Astrocyte (in vitro differentiated cells and primary cell): Measurements from ENCODE around the gene FKBP11.
A peak's percentile ranks its signal among the peaks of the same experiment; 100 is the strongest.

Experiments used
- CTCF ChIP-seq: IDR thresholded peaks from 2 replicates; pipeline ENCODE4 v1.5.1; 2011; ENCODE audit warnings: low read depth, mild to moderate bottlenecking, inconsistent platforms, low read length, moderate library complexity; ENCODE audit not compliant: insufficient read depth
- EZH2 ChIP-seq: IDR thresholded peaks from 2 replicates; pipeline ENCODE4 v1.6.1; 2012; ENCODE audit warnings: mild to moderate bottlenecking, low read length, inconsistent platforms; ENCODE audit not compliant: insufficient read depth

GRCh38 chr12:48972213-48972951 is 47.1 kb upstream of the FKBP11 start:
- TF ChIP-seq CTCF (no peak), EZH2 (peak; percentile 44)
